DMS153 treated with DMSO at 0.1 percent for 48 hours (cell line): ENCODE data around the gene TTC13.

Experiments
- DNase-seq: peaks from one replicate; lab custom pipeline; 2025; ENCODE audit not compliant: unreplicated experiment; lab: John Stamatoyannopoulos, UW

TTC13 gene

GRCh38 chr1:230877146-230877923, 101.3 kb downstream of the TTC13 start:
- no peak for DNase-seq

- DNase-seq, result no peak
These were observed 102.0 kb downstream of the TTC13 start for GRCh38 chr1:230876660-230877059.

GRCh38 chr1:230875370-230875769, 103.3 kb downstream of the TTC13 start:
- DNase-seq, result no peak

- DNase-seq, result no peak
These were observed 107.7 kb downstream of the TTC13 start for GRCh38 chr1:230870916-230871315.

GRCh38 chr1:230869500-230869899, 109.2 kb downstream of the TTC13 start:
- DNase-seq, result no peak

GRCh38 chr1:230868736-230869385, 109.8 kb downstream of the TTC13 start:
- peak; percentile 63 for DNase-seq

GRCh38 chr1:230867903-230868735, 110.5 kb downstream of the TTC13 start, which contains the start of gene C1orf198:
C1orf198 (minus strand) TSS chr1:230868521; CDS start chr1:230868512, 9 bp downstream.
- peak; percentile 60 for DNase-seq

GRCh38 chr1:230867101-230867902, 111.4 kb downstream of the TTC13 start:
- DNase-seq, result no peak

GRCh38 chr1:230866171-230867070, 112.2 kb downstream of the TTC13 start:
- DNase-seq, result no peak

- no peak for DNase-seq
These were observed 113.4 kb downstream of the TTC13 start for GRCh38 chr1:230865062-230865817.

GRCh38 chr1:230864441-230864840, 114.2 kb downstream of the TTC13 start:
- no peak for DNase-seq

GRCh38 chr1:230863449-230863848, 115.2 kb downstream of the TTC13 start:
- DNase-seq, result no peak

GRCh38 chr1:230861970-230862595, 116.6 kb downstream of the TTC13 start:
- DNase-seq, result no peak

GRCh38 chr1:230861489-230861888, 117.2 kb downstream of the TTC13 start:
- no peak for DNase-seq

- DNase-seq, result no peak
These were observed 117.9 kb downstream of the TTC13 start for GRCh38 chr1:230860617-230861384.

- no peak for DNase-seq
These were observed 119.5 kb downstream of the TTC13 start for GRCh38 chr1:230858918-230859729.

- no peak for DNase-seq
These were observed 120.3 kb downstream of the TTC13 start for GRCh38 chr1:230858236-230858820.
